Measurements from ENCODE around the gene PNMT. TPM values are rescaled to one million over a fixed set of nuclear protein-coding genes. Genes with fewer than 3 reads are reported as not detected.

The PNMT gene
- total RNA-seq, 1 donor from 2014 or later, result 3.3 TPM

DNA sequence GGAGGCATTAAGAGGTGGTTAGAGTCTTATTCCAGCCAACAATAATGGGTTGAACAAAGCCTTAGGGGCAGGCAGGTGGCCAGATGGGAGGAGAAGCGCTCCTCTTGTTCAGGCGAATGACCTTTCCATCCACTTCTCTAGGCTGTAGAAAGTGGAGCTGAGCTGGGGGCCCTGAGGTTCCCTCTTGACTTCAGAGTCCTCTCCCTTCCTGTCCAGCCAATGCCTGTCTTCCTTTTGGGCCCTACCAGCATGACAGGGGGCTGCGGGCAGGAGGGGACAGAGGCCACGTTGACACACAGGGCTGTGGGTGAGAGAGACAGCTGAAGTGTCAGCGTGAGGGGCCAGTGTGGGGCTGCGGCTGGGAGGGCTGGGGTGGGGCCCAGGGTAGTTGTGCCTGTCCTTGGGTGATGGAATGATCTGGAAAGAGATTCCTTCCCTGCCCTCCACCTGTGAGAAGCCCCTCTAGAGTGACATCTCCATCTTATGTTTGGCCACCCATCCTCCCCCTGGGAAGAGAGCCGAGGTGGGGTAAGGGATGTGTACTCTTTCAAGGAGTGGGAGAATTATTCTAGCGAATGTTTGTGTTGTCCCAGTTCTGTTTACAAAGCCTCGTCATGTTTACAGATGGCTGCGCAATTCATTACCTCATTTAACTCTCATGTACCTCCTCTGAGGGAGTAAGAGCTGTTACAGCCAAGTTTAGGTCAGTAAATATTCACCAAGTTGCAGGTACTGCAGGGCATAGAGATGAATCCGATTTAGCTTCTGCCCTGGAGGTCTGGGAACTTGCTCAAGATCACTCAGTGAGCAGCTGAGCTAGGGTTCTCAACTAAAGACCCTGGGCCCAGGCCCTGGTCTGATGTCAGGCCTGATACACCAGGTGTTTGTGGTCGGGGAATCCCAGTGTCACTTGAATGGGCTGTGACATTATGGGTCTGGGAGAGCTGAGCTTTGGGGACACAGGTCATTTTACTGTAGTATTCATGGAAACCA is 34.9 kb downstream of the PNMT start:
- H3K9me3 Mint-ChIP-seq, result no peaks in the 10 kb centered on the region
- peak overlapping the region; percentile 99 for H3K4me3 Mint-ChIP-seq
- peaks cover 6% of the 10 kb centered on the region for H3K36me3 Mint-ChIP-seq
- TF ChIP-seq, protein P1, sequence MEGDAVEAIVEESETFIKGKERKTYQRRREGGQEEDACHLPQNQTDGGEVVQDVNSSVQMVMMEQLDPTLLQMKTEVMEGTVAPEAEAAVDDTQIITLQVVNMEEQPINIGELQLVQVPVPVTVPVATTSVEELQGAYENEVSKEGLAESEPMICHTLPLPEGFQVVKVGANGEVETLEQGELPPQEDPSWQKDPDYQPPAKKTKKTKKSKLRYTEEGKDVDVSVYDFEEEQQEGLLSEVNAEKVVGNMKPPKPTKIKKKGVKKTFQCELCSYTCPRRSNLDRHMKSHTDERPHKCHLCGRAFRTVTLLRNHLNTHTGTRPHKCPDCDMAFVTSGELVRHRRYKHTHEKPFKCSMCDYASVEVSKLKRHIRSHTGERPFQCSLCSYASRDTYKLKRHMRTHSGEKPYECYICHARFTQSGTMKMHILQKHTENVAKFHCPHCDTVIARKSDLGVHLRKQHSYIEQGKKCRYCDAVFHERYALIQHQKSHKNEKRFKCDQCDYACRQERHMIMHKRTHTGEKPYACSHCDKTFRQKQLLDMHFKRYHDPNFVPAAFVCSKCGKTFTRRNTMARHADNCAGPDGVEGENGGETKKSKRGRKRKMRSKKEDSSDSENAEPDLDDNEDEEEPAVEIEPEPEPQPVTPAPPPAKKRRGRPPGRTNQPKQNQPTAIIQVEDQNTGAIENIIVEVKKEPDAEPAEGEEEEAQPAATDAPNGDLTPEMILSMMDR (conservative IDR thresholded peaks at IDR 0.05), result no peak
- peak overlapping the region; percentile 82 for H3K27ac Mint-ChIP-seq
- H3K27me3 Mint-ChIP-seq, result no peaks in the 10 kb centered on the region
- peaks cover 41% of the 10 kb centered on the region for H3K4me1 Mint-ChIP-seq (ENCODE audit: unreplicated experiment)
- no peak for DNase-seq (ENCODE audit: extremely low spot score, unreplicated experiment)

DNA sequence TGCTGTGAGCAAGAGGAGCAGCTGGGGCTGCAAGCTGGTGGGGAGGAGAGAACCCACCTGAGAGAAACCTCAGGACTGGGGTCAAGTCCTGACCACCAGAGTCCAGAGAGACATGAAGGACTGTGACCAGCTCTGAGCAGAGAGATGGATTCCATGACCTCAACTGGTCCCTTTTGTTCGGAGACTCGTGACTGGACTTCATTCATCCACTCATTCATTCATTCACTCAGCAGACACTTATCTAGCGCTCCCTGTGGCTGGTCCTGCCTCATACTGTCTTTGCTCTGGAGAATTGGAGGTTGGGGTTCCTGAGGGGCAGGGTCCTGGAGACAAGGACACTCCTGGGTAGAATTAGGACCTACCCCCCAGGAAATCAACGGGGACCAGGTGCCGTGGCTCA is 35.7 kb downstream of the PNMT start:
- Mint-ChIP-seq H3K9me3 (no peaks in the 10 kb centered on the region), H3K4me1 (ENCODE audit: unreplicated experiment) (peaks cover 39% of the 10 kb centered on the region), H3K27ac (peak overlapping the region; percentile 82), H3K4me3 (no peak overlapping the region), H3K36me3 (peaks cover 6% of the 10 kb centered on the region), H3K27me3 (no peaks in the 10 kb centered on the region)
- DNase-seq (ENCODE audit: extremely low spot score, unreplicated experiment), result no peak
- TF ChIP-seq, protein P1 (conservative IDR thresholded peaks at IDR 0.05), result no peak

DNA sequence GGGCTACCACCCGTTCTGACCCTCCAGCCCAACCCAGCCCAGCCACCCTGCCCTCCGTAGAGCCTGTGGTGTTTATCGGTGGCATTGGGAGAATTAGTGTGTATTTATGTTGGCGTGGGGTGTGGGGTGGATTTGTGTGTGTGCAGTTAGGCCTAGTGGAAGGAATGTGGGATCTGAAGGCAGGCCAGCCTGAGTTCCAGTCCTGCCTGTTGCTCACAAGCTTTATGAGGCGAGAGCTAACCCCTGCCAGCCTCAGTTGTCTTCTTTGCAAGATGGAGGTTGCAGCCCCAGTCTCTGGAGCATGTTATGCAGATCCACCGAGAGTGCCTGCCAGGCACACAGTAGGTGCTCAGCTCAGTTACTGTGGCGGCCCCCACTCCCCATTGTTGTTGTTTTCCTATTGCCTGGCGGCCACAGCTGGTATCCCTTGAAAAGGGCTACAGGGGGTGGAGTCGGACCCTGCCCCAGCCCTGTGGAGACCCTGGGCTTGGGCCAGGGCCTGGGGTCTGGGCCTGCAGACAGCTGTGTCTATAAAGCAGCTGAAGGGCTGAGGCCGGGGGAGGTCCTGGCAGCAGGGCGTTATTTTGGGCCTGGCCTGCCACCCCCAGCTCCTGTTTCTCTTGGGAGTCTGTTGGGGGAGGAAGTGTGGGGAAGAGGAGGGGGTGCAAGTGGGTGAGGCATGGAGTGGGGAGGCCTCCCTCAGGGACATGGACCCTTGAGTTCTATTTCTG is 36.7 kb downstream of the PNMT start:
- TF ChIP-seq, protein P1 (conservative IDR thresholded peaks at IDR 0.05), result peak; percentile 40
- DNase-seq (ENCODE audit: extremely low spot score, unreplicated experiment), result no peak
- H3K4me3 Mint-ChIP-seq, result peak overlapping the region; percentile 45
- peaks cover 30% of the 10 kb centered on the region for H3K4me1 Mint-ChIP-seq (ENCODE audit: unreplicated experiment)
- no peaks in the 10 kb centered on the region for H3K27me3 Mint-ChIP-seq
- H3K9me3 Mint-ChIP-seq, result no peaks in the 10 kb centered on the region
- H3K36me3 Mint-ChIP-seq, result peaks cover 3% of the 10 kb centered on the region
- H3K27ac Mint-ChIP-seq, result peak overlapping the region; percentile 86

DNA sequence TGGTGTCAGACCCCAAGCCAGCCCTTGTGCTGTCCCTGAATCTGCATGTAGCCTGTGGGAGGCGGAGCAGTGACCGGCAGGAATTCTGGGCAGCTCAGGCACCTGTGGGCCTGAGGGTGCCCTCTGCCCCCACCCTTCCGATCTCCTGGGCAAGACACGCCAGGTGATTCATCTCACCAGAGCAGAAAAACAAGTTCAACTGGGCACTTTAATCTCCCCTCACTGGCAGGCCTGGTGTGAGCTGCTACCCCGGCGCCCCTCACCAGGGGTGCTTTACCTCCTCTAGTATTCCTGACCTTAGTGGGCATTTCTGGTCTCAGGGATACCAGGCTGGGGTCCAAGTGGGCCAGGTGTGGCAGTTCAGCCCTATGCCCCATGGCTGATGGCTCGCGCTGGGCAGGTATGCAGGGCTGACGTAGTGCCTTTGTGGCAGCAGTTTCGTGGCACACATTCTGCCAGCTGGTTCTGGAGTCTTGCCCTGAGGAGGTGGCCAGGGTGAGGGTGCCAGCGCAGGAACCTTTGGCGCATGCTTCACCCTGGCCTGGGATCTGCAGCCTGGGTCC is 37.6 kb downstream of the PNMT start:
- H3K4me1 Mint-ChIP-seq (ENCODE audit: unreplicated experiment), result peaks cover 29% of the 10 kb centered on the region
- H3K4me3 Mint-ChIP-seq, result peak overlapping the region; percentile 63
- H3K36me3 Mint-ChIP-seq, result peaks cover 3% of the 10 kb centered on the region
- no peak for DNase-seq (ENCODE audit: extremely low spot score, unreplicated experiment)
- TF ChIP-seq, protein P1 (conservative IDR thresholded peaks at IDR 0.05), result no peak
- H3K9me3 Mint-ChIP-seq, result no peaks in the 10 kb centered on the region
- H3K27ac Mint-ChIP-seq, result peak overlapping the region; percentile 70
- H3K27me3 Mint-ChIP-seq, result no peaks in the 10 kb centered on the region

DNA sequence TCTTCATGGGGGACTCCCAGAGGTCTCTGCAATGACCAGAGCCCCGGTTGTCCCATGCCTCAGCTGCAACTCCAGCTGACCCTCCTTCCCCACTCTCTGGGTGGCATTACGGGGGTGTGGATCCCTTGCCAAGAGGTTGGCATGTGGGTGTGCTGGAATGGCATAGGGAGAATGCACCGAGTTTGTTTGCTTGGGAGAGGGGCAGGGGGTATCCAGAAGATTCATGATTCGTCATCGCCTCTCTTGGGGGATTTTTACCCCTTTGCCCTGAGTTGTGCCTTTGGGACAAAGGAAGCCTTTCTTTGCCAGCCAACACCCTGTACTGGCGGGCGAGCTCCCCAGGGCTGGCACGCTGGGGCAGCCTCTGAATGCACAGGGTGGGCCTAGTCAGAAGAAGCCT is 38.1 kb downstream of the PNMT start:
- Mint-ChIP-seq H3K4me1 (ENCODE audit: unreplicated experiment) (peaks cover 24% of the 10 kb centered on the region), H3K4me3 (no peak overlapping the region), H3K27me3 (no peaks in the 10 kb centered on the region), H3K9me3 (no peaks in the 10 kb centered on the region), H3K27ac (no peak overlapping the region), H3K36me3 (no peaks in the 10 kb centered on the region)
- DNase-seq (ENCODE audit: extremely low spot score, unreplicated experiment), result no peak
- TF ChIP-seq, protein P1 (conservative IDR thresholded peaks at IDR 0.05), result no peak
